Measurements from ENCODE around the gene TENT5C.

TENT5C gene

DNA sequence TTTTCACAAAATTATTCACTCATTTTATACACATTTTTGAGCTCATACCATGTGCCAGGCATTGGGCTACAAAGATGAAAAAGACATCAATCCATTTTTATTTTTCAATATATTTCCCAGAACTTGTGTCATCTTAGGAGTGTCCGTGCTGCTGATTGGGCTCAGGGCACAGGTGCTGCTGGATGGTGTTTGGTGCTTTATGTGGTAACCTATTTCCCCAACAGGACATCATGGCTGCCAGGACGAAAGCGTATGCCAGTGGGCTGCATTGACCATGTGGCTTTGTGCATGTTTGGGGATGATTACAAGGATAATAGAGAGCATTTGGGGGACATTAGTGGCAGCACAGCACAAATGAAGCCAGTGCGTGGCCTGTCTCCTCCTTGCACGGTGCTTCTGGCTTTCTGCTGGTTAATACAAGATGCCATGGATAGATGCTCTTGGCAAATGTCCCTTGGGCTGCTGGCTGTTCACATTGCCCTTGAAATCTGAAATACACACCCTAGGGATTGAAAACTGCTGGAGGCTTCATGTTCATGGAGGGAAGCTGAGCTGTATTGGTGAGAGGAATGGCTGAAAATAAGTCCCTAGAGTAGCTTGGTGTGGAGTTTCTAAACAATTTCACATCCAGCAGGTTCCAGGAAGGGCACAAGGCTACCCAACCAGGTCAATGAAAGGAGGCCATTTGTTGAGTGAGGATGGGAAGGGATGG, 52.3 kb downstream of the TENT5C start:
- DNase-seq, result no peak

DNA sequence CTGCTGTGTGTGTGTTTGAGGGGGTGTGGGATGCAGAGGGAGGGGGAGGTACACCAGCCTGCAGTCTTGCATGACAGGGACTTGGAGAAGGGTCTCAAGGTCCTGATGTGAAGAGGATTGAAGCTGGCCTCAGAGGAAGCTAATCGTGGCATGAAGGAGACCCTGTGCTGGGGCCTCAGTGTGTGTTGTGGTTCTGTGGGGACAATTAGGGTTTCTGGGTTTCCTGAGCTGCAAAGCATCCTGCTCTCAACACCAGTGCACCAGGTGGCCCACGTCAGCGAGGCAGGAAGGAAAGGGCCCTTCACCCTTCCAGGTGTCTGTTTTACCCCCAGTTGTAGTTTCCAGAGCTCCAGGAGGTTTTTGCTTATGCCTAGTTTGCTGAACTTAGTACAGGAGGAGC, 52.8 kb downstream of the TENT5C start:
- DNase-seq, result no peak

DNA sequence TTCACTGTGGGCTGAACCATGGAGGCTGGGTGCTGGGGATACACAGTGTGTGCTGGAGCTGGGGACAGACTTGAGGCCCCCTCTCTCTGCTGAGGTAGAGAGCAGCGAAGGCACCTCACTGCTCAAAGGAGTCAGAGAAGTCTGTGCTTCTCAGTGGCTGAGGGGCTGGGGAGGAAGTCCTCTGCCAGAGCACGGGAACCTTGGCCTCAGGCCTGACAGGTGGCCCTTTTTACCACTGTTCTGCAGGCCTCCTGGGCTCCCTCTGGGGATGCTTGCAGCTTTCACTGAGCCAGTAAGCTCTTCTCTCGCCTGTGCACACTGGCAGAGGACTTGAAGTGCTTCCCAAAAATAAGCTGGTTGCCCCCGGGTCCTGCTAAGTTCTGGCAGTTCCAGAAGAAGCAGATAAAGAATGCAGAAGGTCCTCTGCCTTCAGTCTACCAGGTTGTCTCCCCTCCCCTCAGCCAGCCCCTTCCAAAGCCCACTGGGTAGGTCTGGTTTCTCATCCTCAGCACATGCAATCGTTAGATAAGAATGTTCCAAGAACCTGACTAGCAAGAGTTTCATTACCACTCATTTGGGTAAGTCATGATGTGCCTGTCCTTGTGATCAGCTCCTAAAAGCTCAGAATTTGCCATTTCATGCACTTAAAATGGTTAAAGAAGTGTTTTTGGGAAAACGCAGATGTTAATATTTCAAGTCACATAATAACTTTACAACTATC, 53.9 kb downstream of the TENT5C start:
- no peak for DNase-seq

DNA sequence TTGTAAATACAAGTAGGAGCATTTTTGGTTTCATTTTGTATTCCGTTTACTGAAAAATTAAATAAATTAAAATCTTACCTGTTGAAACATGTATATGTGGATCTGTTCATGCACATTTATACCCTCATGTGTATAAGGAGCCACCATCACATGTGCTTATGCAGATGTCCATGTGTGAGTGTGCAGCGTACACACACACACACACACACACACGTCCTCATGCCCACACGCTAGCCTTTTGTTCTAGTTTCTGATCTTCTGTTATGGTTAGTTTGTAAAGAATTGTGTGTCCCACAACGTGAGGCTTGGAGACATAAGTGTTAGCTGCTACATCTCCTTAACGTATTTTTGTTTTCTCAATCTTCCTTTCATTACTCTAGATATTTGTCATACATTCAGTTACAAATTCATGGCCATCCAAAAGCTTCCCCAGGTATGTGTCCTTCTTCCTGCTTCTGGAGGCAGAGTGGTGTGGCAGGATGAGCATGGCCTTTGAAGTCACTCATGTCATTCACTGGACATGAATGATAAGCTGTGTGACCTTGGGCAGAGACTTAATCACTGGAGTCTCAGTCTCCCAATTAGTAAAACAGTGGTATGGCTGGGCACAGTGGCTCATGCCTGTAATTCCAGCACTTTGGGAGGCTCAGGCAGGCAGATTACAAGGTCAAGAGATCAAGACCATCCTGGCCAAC, 54.6 kb downstream of the TENT5C start:
- DNase-seq, result no peak

DNA sequence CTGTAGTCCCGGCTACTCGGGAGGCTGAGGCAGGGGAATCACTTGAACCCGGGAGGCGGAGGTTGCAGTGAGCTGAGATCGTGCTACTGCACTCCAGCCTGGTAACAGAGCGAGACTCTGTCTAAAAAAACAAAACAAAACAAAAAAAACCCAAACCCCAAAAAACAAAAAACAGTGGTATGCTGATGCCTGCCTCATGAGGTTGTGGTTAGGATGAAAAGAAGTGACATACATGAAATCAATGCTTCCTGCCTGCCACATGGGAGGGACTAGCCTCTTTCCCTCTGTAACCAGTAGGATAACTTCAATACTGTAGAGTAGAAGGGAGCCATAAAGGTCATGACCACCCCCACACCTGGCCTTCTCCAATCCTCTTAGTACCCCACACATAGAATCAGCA, 55.2 kb downstream of the TENT5C start:
- no peak for DNase-seq

DNA sequence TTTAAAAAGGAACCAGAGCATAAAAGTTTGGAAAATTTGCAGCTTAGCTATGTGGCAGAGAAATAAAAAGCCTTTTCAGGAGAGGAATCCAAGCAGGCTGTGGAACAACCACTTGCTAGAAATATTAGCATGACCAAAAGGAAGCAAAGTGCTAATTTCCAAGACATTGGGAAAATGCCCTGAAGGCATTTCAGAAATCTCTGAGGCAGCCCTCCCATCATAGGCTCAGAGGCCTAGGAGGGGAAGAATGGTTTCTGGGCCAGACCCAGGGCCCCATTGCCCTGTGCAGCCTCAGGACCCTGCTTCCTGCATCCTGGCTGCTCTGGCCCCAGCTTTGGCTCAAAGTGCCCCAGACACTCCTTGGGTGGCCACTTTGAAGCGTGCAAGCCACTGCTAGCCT, 56.8 kb downstream of the TENT5C start:
- DNase-seq, result no peak

DNA sequence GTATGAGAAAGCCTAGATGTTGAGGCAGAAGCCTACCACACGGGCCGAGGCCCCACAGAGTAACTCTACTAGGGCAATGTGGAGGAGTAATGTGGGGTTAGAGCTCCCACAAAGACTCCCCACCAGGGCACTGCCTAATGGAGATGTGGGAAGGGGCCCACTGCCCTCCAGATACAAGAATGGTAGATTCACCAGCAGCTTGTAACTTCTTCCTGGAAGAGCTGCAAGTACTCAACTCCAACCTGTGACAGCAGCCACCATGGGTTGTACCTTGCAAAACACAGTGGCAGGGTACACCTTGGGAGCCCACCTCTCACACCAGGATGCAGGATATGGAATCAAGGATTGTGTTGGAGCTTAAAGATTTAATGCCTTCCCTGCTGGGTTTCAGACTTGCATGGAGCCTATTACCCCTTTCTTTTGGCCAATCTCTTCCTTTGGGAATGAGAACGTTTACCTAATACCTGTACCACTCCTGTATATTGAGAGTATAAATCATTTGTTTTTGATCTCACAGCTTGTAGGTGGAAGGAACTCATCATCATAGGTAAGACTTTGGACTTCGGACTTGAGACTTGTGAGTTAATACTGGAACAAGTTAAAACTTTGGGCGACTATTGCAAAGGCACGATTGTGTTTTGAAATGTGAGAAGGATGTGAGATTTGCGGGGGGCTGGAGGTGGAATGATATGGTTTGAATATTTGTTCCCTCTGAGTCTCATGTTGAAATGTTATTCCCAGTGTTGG, 57.5 kb downstream of the TENT5C start:
- DNase-seq, result no peak

DNA sequence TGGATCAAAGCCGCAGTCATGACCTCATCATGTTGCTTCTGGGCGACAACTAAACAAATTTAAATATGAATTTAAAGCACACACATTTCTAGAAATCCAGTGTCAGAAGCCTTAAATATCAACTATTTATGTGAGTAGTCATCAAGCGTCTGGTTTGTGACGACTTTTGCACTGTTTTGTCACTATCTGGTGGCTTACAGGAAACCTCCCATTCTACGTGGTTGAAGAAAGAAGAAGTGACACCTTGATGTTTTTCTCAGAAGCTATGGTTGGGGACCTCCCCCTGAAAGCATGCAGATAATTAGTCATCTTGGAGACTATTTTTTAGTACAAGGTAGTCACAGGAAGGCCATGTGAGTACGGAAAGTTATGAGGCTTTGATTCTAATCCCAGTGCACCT, 58.5 kb downstream of the TENT5C start:
- DNase-seq, result no peak

DNA sequence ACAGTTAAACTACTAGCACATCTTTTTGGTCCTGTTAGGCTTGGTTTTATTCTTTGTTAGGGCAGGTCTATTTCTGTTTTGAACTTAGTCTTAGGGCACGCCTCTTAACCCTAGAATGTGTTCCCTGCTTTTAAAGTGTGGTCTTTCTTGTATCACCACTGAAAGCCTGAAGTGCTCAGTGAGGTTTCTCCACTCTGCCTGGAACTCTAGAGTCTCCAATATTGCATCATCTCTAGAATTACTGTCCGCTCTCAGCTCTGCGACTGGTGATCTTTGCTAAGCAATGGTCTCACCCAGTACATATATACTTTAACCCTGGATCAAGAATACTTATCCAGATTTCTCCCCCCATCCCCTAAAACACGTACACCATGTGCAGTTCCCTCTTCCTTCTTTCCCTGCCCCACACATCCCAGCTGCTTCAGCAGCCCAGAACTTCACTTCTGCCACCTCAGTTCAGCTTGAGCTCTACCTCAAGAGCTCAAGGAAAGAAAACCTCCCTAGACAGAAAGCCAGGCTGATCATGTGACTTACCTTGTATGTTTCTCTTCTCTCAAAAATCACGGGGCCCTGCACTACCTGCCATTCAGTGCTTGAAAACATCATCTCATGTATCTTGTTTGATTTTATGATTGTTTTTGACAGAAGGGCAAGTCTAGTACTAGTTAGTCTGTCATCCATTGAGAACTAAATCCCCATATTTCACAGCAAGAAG, 59.9 kb downstream of the TENT5C start:
- no peak for DNase-seq

DNA sequence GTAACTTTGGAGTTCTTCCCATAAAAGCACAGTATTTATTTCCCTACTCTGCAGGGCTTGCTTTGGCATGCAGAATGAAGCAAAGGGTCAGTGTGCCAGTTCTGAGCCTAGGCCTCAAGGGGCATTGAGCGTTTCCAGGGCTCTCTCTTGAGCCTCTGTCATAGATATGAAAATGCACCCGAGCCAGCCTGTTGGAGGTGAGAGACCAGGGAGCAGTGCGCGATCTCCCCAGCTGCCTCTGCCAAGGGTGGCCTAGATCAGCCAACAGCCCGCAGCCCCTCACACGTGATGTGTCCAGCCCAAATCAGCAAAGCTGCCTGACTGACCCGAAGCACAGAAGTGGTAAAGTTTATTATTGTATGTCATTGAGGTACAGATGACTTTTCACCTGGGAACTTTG, 63.7 kb downstream of the TENT5C start:
- no peak for DNase-seq

DNA sequence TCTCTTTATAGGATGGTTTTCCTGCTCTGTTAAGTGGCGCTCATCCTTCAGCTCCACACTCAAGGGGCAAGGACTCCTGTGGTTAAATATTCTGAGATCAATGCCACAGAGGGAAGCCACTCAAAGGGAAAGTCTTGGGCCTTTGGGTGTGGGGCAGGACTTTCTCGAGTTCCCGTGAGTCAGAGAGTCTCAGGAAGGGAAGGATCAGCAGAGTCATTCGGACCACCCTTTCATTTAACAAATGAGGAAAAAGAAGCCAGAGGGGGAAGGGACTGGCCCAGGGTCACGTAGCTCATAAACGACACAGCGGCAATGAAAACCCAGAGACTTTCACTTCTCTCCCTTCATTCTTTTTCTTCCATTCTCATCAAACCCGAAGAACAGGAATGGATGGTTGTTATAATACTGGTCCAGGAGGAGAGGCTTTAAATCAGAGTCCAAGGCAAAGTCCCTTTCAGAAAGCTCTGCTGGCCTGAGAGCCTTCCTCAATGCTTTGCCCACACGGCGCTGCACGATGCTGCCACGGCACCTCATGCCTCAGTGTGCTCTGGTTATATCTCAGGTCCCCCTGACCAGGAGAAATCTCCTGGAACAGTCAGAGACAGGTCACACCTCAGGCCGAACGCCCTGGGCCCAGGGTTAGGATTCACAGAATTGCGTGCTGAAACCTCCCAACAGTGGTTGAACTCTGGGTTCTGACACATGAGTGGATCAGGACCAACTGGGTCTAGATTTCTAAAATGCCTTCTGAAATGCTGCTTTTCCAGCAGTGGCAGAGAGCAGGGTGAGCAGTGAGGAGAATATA, 65.3 kb downstream of the TENT5C start:
- no peak for DNase-seq

DNA sequence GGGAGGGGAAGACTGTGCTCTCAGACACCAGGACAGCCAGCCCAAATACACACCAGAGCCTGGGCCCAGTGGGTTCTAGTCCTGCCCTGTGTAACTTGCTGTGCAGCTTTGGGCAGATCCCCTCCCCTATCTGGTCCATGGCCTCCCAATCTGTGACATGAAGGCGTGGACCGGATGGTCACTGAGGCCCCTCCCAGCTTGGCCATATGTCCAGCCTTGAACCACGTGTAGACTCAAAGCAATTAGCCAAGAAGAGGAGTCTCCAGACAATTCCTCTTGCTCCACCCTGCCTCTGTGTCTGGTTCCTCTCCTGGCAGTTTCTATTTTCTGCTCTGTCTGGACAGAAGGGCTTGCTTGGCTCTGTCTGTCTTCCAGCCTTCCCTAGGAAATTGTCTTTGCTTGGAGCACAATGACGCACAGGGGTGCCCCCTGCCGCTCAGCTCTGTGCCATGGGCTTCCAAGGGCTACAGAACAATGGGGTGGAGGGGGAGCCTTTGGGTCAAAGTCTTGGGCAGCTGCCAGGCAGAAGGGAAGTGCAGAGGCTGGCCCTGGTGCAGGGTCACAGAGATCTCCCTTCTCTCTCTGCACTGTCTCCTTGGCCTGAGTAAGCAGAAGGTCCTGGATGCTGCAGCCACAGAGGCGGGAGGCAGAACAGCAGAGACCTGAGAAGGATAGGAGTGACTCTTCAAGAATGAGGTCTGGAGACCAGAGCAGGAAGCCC, 66.1 kb downstream of the TENT5C start:
- DNase-seq, result no peak

DNA sequence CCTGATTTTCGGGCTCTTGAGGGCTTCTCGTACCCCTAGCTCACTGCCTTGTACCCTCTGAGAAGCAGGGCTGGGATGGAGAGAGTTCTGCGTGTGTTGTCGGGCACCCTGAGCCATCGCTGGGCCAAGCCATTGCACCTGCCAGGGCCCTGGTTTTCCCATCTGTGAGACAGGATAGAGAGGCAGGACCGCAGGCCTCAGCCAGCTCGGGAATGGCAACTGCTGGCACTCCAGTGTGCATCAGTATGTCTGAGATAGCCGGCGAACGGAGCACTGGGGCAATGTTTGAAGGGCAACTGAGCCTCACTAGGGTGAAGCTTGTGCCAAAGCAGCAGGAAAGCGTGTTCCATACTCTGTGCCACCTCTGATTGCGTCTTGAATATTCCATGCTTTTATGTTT, 66.9 kb downstream of the TENT5C start:
- no peak for DNase-seq

DNA sequence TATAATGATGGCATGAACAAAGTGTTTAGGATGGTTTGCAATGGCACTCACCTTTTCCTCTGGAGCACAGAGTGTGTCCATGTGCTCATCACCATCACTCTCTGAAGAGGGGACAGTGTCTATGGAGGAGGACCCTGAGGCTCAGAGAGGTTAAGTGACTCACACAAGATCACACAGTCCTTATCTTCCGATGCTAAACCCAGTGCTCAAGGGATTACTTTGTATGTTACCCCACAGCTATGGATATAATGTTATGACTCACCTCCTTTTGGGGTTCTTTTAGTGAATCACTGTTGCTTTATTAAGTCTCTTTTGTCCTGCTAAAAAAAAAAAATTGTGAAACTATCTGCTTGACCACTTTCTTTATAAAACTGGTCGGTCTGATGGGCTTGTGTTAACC, 67.6 kb downstream of the TENT5C start:
- no peak for DNase-seq

DNA sequence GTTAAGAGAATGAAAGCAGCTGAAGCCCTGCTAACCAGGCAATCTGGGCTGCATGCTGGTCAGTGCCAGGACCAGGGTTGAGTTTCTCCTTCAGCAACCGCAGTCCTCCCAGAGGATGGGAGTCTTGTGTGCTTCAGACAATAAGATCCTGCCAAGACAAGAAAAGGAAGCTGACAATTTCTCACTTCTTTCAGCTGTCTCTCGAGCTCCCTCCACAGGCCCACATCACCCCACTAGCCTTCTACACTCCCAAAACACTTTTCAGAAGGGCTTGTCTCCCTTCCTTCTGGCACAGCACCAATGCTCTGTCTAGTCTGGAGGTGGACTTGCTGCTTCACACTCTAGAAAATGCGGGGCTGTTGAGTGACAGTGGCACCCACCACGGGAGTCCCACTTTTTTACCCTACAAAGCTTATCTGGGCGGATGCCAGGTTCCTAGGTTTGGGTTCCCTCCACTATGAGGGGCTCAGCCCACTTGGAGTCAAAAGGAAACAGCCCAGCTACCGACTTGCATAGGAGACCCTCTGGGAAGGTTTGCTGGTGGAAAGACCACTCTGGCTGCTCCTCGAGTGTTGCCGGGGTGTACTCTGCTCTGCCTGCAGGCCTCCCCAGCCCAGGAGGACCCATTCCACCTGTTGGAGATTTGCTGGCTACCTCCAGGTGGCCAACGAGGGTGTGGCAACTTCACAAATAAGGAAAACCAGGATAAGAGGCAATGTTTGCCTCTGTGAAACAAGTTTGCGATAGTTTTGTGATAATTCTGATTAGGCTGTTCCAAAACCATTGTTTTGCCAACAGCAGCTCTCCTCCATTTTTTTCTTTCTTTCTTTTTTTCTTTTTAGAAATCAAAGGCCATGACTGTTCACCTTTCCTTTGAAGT, 68.9 kb downstream of the TENT5C start:
- no peak for DNase-seq

DNA sequence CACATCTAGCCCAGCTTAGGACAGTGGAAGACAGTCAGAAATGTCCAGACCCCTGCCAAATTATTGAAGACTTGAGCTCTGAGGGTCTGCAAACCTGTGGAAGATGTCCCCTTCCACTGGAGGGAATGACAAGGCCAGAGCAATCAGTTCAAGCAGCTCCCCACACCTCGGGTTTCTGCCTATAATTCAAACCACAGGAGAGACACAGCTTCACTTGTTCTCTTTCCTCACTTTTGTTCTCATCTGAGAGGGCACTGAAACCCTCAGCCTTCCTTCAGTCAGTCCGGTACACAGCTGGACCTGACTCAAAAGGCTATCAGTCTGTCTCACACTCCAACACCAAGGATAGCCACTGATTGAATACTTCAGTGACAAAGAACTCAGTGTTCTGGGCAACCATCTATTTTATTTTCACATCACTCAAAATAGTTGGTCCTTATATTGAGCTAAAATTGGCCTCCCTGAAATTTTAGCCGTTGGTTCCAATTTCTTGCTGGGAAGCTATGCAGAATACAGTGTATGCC, 70.1 kb downstream of the TENT5C start:
- DNase-seq, result no peak

DNA sequence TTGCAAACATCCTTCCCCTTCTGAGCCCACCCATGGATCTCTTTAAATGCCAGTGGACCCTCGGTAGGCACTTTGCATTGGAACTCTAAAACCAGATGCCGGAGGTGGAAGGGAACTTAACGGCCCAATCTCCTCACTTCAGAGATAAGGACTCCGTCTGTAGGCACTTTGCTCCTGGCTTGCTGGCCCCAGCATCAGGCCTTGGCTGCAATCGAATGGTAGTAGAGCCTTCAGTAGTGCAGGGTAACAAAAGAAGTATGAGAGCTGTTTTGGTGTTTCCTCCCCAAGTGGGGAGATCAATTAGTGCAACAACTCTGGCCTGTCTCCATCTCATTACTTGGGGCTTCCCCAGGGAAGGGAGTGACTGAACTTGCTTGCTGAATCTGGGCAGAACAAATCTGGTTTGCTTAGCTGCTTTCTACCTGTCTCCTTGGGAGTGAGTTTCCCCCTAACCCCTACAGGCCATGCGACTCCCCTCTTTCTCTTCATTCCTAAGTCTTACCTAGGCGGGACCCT, 70.8 kb downstream of the TENT5C start:
- no peak for DNase-seq

All from KG1 (cell line).